Ovary (tissue), 9 donors: ENCODE data around the gene MYOM3. TPM values are rescaled to one million over a fixed set of nuclear protein-coding genes. Genes with fewer than 3 reads are reported as not detected.

Source experiments
- DNase-seq, 5 donors: peaks; one replicate each; pipeline ENCODE4 v3.0.0-alpha.2; 2019 to 2020
- H3K27ac ChIP-seq, 2 donors: fragments of 200-600 bp; one replicate each; pipeline versions ENCODE4 v1.5.1 to v1.8.0; 2019 to 2022
- H3K27me3 ChIP-seq: fragments of 200-600 bp; one replicate; pipeline ENCODE4 v1.8.0; 2022
- H3K36me3 ChIP-seq: fragments of 200-600 bp; sonication (generic); one replicate; pipeline ENCODE4 v1.5.1; 2019
- H3K4me1 ChIP-seq: one replicate; pipeline ENCODE4 v1.8.1; 2013; ENCODE audit warnings: mild to moderate bottlenecking, moderate library complexity; ENCODE audit not compliant: insufficient read depth
- H3K4me3 ChIP-seq: fragments of 200-600 bp; sonication (generic); one replicate; pipeline ENCODE4 v1.5.1; 2017
- H3K9me3 ChIP-seq, 2 donors: fragments of 200-600 bp in 1 of 2; sonication (generic) in 1 of 2; one replicate each; pipeline versions ENCODE4 v1.5.1 to v1.8.1; 2013 to 2019; ENCODE audit warnings: mild to moderate bottlenecking in 1 of 2, moderate library complexity in 1 of 2
- EP300 ChIP-seq: sonication (generic); formaldehyde crosslinking; IDR thresholded peaks from one replicate; pipeline ENCODE4 v1.6.1; 2017; ENCODE audit warnings: antibody characterized with exemption
- POLR2A ChIP-seq: fragments of 450-650 bp; IDR thresholded peaks from one replicate; pipeline ENCODE4 v1.6.1; 2017; ENCODE audit warnings: antibody characterized with exemption, mild to moderate bottlenecking, moderate library complexity
- WGBS, 3 donors: extraction: QIAGEN DNeasy Blood & Tissue Kit in 1 of 3; methylation state at CpG; one replicate each; pipeline versions ENCODE4 v1.1.5 to v1.1.7; 2013 to 2017; 5-methylcytosine and 5-hydroxymethylcytosine counted together
- intact Hi-C, 4 donors: fragments of 100-400 bp; cut with DNase I; formaldehyde crosslinking; loops; one replicate each; pipeline versions ENCODE4 v1.11.0 to v1.15.1; 2022 to 2023
- polyA plus RNA-seq, 2 donors: library from polyadenylated mRNA; stranded (reverse); fragments of 200-250 nt in 1 of 2; fragments of 350-450 nt in 1 of 2; fragmentation: Illumina TruSeq in 1 of 2; extraction: RNeasy Lipid Tissue Mini Kit (QIAGEN cat#74804) in 1 of 2; gene quantifications; one replicate each; pipeline ENCODE4 v1.2.3, GENCODE V29; 2013 to 2014
- total RNA-seq, 7 donors: library from RNA; depleted of rRNA in 2 of 7; stranded (reverse); fragments of >200 nt in 2 of 7; fragmentation: NEBNext Ultra II Directional in 3 of 7; extraction: Animal tissue kit (Norgen Biotek cat#: 25700) in 3 of 7; gene quantifications; one replicate each; pipeline versions ENCODE4 v1.1.0 to v1.2.4, GENCODE V29; 2016 to 2023
- TF ChIP-seq, protein P1 (sequence below), 3 donors: fragments of 450-650 bp in 2 of 3; fragments of 200-600 bp in 1 of 3; IDR thresholded peaks; one replicate each; pipeline versions ENCODE4 v1.5.1 to v1.8.0; 2016 to 2022; ENCODE audit warnings: antibody characterized with exemption in 3 of 3, mild to moderate bottlenecking in 1 of 3
- donor health status: DM: no; HTN: no; CAD: no; lungs with moderate emphysema.
- donor health status: DM: no; HTN: no; CAD: no.
- donor health status: Bipolar disorder and iron deficiency.
- donor health status: DM: yes; HTN: yes; CAD: no.
- donor health status: DM: no; HTN: no; CAD: no.
- donor health status: DM: yes; HTN: yes; CAD: no.

The MYOM3 gene
- total and polyA plus RNA-seq, 9 donors: 0.08 to 1.2 (median 0.27) TPM

DNA sequence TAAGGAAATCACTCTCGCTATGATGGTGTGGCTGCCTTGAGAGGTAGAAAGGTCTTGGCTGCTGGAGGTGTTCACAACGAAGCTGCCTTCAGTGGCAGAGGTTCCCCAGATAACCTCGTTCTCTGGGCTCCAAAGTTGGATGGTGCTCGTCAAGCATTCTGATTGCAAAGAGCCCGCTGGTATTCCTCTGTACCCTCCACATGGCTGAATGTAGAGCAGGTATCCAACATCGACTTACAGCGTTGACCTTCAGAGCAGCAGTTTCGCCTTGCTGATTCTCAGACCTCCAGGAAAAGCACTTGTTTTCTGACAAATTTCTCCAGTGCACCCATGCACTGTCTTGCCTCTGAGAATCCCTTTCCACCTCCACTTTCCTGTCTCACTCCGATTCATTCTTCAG lies 35.3 kb upstream of the MYOM3 start:
- TF ChIP-seq EP300 (no peak), POLR2A (no peak)
- TF ChIP-seq, protein P1, sequence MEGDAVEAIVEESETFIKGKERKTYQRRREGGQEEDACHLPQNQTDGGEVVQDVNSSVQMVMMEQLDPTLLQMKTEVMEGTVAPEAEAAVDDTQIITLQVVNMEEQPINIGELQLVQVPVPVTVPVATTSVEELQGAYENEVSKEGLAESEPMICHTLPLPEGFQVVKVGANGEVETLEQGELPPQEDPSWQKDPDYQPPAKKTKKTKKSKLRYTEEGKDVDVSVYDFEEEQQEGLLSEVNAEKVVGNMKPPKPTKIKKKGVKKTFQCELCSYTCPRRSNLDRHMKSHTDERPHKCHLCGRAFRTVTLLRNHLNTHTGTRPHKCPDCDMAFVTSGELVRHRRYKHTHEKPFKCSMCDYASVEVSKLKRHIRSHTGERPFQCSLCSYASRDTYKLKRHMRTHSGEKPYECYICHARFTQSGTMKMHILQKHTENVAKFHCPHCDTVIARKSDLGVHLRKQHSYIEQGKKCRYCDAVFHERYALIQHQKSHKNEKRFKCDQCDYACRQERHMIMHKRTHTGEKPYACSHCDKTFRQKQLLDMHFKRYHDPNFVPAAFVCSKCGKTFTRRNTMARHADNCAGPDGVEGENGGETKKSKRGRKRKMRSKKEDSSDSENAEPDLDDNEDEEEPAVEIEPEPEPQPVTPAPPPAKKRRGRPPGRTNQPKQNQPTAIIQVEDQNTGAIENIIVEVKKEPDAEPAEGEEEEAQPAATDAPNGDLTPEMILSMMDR (IDR thresholded peaks at IDR 0.05): no peak
- Histone ChIP-seq H3K9me3 (no peaks in the 10 kb centered on the region), H3K36me3 (no peaks in the 10 kb centered on the region), H3K27ac (no peak overlapping the region), H3K4me1 (peaks cover 3% of the 10 kb centered on the region), H3K4me3 (no peak overlapping the region), H3K27me3 (no peaks in the 10 kb centered on the region)
- intact Hi-C loops: no loop called here
- no peak for DNase-seq
- WGBS, 3 donors: 88 to 90% (median 89%) methylated on average over 9 of the region's 9 CpGs

DNA sequence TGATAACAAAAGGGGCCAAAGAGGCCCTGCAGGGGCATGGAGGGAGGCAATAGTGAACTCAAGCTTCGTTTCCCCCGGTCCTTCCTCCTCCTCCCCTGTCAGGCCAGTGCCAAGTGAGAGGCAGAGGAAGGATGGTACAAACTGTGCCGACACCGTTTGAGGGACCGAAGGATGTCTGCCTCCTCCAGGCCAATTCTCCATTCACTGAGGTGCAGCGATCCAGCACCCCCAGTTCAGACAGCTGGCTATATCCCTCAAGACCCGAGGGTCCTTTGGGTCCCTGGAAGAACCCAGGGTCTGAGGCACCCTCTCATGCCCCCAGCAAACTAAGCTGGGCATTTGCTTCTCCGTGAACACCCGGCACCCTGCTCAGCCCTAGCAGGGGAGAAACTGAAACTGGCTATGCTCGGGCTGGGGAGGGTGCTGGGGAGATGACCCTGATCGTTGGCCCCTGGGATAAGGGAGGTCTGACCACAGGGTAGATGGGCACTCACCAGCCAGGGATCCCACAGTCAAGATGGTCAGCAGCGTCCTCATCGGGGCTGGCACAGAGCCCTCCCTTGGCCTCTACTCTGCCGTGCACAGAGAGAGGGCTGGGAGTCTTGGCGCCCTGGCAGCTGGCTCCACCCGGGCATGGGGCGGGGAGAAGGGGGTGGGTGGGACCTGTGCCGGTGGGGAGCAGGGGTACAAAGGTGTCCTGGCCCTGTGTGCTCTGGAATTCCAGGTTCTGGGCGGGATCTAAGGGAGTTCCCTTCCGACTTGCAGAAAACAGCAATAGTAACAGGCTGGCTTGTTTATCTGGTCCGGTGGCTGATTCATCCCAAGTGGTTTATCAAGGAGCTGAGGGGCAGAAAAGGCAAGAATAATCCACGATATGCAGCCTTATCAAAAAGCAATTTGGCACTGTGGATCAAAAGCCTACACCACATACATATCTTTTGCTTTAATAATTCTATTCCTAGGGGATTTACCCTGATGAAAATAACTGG lies 30.9 kb upstream of the MYOM3 start, which contains the start of gene IL22RA1:
TSS of gene IL22RA1 (minus strand) at position 595 of the 989 bp plus-strand sequence. CDS start at position 537, 58 bp downstream.
- H3K27ac ChIP-seq: no peak within 1 kb of the TSS
- peak in 3 of 5 donors; percentile 23 to 58 (median 31) for DNase-seq

DNA sequence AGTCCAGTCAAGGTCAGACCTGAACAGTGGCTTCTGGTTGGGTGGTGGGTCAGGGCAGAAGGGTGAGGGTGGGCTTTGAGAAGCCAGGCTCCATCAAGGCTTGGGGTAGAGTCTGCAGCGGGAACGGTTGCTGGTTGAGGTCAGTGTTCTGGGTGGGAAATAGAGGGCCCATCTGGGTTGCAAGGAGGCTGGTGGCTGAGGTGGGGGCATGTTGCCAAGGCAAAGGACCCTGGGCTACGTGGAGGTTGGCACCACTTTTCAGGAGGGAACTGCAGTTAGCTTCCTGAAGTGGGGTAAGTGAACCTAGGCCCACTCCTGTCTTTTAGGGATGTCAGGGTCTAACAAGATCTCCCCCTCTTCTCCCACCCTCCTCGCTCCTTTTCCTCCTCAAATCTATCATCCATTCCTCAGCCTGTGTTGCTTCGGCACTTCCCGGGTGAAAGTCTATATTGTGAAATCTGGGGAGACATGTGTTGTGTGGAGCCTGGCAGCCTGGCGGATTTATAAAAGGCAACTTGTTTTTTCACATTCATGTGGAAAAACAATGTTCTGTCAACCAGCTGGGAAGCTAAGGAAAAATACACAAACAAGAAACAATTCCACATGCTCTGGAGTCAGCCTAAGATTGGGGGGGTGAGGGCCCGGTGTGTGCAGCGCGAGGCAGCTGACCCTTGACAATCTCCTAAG lies 29.5 kb upstream of the MYOM3 start:
- no peak for TF ChIP-seq EP300
- TF ChIP-seq POLR2A: no peak
- TF ChIP-seq, protein P1 (IDR thresholded peaks at IDR 0.05): no peak
- Histone ChIP-seq H3K36me3 (no peaks in the 10 kb centered on the region), H3K9me3 (no peaks in the 10 kb centered on the region), H3K4me3 (no peak overlapping the region), H3K27ac (no peak overlapping the region), H3K4me1 (peaks cover 3% of the 10 kb centered on the region), H3K27me3 (no peaks in the 10 kb centered on the region)
- intact Hi-C loops: no loop called here
- 61 to 73% (median 73%) methylated on average over 10 of the region's 10 CpGs for WGBS, 3 donors
- no peak for DNase-seq

More for the DNA sequence above, 30.9 kb upstream of the MYOM3 start, which contains the start of gene IL22RA1:
- no peaks in the 10 kb centered on the region for H3K36me3 ChIP-seq
- H3K4me1 ChIP-seq: peaks cover 3% of the 10 kb centered on the region
- intact Hi-C loops: no loop called here
- WGBS, 3 donors: 34 to 40% (median 35%) methylated on average over 22 of the region's 22 CpGs
- no peaks in the 10 kb centered on the region for H3K9me3 ChIP-seq
- H3K27me3 ChIP-seq: no peaks in the 10 kb centered on the region
- TF ChIP-seq POLR2A (no peak), EP300 (no peak)
- TF ChIP-seq, protein P1 (IDR thresholded peaks at IDR 0.05): no peak
- peak within 1 kb of the TSS; percentile 28 for H3K4me3 ChIP-seq

DNA sequence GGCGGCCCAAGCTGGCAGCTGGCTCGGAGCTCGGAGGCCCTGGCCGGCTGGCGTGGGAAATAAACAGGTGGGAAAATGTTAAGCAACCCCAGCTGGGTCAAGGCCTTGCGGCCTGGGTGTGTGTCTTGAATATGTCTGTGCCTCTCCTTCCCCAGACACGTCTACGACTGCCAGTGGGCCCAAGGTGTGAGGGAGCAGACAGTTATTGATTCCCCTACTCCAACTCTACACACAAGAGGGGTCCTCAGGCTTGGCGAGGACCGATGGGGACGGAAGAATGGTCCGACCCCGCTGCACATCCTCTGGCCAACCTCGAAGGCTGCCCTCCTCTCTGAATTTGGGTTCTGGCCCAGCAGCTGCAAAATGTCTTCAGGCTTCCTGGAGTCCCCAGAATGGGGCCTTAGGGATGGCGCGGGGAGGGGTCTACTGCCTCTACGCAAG lies 28.8 kb upstream of the MYOM3 start:
- H3K27ac ChIP-seq: no peak overlapping the region
- no peaks in the 10 kb centered on the region for H3K36me3 ChIP-seq
- no peak for DNase-seq
- intact Hi-C loops: no loop called here
- 82 to 94% (median 93%) methylated on average over 17 of the region's 17 CpGs for WGBS, 3 donors
- H3K9me3 ChIP-seq: no peaks in the 10 kb centered on the region
- no peaks in the 10 kb centered on the region for H3K27me3 ChIP-seq
- no peak overlapping the region for H3K4me3 ChIP-seq
- TF ChIP-seq POLR2A (no peak), EP300 (no peak)
- TF ChIP-seq, protein P1 (IDR thresholded peaks at IDR 0.05): no peak
- peaks cover 3% of the 10 kb centered on the region for H3K4me1 ChIP-seq
